DMS 273 (cell line): ENCODE measurements around the gene LRRC49.
"Not testable (repeated sequence)": the region's sequence is repeated elsewhere in the genome, so short reads cannot be mapped to it uniquely, and the experiment has no call there.

Source experiments
- DNase-seq: peaks from one replicate; lab custom pipeline; 2025; ENCODE audit not compliant: unreplicated experiment; lab: John Stamatoyannopoulos, UW

LRRC49 gene, protein sequence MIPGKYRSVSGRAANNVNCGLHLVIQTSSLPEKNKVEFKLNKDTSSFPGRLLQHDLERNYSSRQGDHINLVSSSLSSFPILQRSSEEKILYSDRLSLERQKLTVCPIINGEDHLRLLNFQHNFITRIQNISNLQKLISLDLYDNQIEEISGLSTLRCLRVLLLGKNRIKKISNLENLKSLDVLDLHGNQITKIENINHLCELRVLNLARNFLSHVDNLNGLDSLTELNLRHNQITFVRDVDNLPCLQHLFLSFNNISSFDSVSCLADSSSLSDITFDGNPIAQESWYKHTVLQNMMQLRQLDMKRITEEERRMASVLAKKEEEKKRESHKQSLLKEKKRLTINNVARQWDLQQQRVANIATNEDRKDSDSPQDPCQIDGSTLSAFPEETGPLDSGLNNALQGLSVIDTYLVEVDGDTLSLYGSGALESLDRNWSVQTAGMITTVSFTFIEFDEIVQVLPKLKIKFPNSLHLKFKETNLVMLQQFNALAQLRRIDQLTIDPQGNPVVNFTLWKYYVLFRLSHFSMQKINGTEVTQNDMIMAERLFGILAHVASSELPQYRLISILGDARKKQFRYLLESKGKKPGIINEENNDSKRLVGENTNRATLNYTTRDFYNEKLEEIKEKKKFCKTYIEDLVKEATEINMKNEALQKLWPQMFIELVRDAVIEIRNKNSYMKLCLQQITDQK

DNA sequence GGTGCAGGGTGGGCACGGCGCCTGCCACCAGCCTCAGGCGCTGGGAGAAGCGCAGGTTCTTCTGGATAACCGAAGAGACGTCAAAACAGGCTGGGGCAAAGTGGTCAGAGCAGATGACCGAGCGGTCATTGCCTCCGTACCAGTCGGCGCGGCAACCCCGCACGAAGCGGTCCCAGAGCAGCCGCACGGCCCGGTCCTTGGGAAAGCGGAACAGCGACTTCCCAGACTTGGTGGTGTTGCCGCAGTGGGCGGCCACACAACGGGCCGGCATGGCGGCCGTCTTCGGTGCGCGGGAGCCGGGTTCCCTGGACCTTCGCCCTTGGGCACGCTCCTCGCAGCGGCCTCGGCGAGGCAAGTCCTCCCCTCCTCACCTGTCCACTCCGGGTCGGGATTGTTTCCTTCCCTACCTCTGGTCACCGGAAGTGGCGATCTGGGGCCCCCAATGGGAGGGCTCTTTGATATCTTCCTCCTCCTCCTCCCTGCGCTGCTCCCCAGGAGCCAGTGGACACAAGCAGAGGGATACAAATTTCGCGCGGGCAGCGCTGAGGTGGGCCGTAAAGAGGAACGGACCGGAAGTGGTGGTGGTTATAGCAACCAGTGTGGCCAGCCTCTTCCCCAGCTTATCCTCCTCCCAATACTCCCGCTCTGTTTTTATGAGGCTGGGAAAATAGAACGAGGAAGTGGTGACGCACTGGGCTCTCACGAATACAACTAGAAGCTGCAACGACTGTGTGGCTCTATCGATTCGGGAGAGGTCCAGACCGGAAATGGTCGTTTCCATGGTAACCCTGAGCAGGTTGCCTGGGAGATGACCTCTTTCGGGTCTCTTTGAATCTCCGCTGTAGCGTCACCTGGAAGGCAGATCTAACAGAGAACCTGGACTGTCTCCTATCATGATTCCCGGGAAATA, at the start of gene LRRC49, which contains the start of gene THAP10:
LRRC49 (plus strand) TSS at position 825 of the 910 bp plus-strand sequence; CDS start at position 894, 69 bp downstream.
THAP10 (minus strand) TSS at position 432 of the 910 bp plus-strand sequence; CDS start at position 271, 161 bp downstream.
- DNase-seq: peak; percentile 93

DNA sequence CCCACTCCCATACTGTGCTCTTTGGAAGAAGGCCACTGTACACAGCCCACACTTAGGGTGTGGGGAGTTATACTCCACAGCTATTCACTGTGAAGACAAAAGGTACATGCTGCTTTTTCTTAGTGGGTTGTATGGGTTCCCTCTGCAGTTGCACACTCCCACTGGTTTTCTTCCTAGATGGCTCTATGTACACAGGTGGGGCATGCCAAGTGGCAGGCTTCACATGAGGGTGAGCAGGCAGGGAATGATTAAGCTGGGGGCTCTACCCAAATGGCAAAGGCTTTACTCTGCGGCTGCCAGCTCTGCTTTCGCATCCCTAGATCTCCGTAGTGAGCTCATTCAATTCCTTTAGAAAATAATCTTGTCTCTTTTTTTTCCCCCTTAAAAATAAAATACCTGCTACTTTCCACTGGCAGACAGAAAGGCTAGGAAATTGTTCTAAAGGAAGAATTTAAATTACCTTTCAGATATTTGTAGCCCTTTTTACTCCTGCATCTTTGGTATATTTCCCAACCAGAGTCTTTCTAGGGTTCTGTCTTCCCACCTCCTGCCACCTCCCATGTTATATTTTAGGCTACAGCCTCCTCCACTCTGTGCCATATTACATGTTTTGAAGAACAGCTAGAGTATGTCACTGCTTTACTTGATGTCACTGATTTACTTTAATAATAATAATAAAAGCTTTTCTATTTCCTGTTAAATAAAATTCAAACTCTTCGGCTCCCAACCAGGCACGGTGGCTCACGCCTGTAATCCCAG, 46.8 kb upstream of the LRRC49 start:
- no peak for DNase-seq

DNA sequence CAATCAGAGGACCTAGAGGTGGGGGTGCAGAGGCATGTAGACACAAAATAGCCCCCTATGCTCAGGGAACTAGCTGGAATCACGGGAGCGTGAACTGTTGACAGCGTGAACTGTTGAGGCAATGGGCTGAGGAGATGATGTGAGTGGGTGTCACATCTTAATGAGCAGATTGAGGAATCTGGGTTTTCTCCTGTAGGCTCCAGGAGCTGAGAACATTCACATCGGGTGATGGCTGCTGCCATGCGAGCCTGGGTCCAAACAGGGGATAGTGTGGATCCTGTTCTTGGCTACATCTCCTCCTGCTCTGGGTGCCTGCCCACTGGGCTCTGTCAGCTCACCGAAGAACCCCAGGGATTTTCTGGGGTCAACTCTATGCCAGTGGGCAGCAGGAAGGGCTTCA, 40.7 kb upstream of the LRRC49 start:
- no peak for DNase-seq

DNA sequence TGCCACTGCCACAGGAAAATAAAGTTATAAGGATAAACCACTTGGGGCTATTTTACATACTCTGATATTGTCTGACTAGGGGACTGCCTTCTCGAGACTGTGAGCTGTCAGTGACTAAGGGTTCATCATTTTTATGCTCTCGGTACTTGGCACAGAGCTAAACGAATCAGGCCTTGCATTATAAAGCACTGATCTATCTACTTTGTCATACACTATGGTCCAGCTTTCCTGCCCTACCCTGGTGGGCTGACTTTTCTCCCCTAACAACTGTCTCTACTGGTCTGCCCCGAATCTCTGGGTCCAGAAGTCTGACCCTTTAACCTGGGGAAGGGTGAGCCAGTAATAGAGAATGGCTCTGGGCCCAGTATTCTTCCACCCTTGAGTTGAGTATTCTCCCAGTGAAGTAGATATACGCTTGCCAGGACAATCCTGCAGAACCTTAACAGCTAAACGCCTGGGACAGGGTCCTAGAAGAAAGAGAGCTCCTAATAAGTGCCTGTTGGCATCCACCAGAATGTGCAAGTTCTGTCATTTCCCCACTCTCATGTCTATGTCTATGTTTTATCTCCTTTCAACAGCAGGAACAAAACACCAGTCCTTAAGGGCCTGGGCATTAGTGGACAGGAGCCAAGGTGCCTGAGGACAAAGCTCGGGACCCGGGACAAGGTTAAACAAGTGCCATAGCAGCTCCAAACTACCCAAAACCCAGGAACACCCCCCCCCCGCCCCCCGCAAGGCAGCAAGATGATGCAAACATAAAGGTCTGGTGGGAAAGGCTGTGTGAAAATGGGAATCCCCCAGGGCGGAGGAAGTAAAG, 39.9 kb upstream of the LRRC49 start:
- DNase-seq: no peak

DNA sequence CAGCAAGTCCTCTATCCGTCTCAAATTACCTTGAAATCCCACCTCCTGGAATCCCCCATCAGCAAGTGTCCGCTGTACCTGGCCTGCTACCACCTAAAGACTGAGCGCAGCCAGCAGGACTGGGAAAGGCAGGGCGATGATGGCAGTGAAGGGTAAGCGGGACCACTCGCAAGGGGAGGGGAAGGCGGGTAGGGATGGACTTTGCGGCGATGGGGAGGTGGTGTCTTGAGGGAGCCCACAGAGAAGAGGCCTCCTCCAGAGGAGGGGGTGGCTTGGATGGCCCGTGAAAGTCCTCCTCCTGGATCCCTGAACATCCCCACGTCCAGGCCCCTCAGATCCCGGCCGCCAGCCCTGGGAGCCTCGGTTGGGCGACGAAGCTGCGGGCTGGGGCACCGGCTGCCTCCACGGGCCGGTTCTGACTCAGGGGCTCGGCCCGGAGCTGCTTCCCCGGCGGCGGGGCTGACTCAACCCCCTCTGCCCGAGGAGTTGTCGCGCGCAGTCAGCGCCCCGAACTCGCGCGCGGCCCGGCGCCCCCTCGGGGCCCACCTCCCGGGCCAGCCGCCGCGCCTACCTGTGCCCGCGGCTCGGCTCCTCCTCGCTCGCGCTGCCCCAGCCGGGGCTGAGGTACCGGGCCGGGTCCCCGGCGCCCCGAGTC, 39.2 kb upstream of the LRRC49 start:
- peak; percentile 35 for DNase-seq

DNA sequence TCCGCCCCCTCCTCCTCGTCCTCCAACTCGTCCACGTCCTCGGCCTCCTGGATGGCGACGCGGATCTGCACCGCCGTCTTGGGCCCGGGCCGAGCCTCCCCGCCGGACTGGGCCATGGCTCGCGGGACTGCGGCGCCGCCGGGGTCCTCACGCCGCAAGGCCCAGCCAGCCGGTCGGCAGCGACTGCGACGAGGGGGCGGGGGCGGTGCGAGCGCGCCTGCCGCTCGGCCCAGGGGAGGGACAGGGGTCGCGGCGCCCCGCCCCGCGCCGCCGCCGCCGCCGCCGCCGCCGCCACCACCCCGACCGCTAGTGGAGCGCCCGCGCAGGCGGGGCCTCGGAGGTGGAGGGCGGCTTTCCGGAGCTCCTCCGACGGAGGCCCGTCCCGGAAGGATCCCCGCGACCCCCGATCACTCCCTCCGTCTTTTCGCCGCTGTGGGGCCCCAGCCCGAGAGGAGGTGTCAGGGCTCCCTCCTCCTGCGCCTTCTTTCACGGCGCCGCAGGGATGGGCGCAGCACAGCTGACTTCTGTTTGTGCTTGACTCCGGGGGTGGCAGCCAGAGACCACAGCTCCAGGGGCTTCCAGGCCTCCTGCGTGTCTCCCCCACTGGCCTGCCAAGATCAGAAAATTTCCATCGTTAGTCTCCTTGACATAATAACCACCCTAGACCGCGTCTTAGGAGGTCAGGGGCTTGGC, 38.5 kb upstream of the LRRC49 start, which contains the start of gene LARP6:
LARP6 (minus strand) TSS at position 185 of the 693 bp plus-strand sequence; CDS start at position 116, 69 bp downstream.
- peak; percentile 63 for DNase-seq

DNA sequence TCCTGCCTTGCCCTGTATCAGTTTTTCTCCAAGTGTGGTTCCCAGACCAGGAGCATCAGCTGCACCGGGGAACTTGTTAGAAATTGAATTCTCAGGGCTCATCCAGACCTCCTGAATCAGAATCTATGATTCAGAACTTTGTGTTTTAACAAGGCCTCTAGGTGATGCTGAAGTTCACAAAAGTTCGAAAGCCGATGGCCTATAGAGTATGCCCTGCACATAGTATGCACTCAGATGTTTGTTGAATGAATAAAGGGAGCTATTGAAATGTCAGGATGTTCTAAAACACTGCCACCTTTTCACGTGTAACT, 38.0 kb upstream of the LRRC49 start:
- peak; percentile 35 for DNase-seq

DNA sequence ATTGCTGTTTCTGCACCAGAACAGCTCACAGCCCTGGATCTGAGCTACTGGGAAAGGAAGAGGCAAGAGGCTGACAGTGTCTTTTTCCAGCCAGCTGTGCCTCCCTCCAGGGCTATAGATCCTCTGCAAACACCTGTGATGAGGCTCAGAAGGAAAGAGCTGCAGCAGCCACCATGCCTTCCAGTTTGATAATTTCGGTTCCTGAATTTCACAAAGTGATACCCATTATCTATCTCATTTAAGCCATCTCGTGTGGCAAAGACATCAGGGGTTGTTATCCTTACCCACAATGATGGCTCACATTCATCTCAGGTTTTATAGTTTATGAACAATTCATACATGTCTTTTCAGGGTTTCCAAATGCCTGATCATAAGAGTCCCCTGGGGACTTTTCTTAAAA, 36.9 kb upstream of the LRRC49 start:
- no peak for DNase-seq

DNA sequence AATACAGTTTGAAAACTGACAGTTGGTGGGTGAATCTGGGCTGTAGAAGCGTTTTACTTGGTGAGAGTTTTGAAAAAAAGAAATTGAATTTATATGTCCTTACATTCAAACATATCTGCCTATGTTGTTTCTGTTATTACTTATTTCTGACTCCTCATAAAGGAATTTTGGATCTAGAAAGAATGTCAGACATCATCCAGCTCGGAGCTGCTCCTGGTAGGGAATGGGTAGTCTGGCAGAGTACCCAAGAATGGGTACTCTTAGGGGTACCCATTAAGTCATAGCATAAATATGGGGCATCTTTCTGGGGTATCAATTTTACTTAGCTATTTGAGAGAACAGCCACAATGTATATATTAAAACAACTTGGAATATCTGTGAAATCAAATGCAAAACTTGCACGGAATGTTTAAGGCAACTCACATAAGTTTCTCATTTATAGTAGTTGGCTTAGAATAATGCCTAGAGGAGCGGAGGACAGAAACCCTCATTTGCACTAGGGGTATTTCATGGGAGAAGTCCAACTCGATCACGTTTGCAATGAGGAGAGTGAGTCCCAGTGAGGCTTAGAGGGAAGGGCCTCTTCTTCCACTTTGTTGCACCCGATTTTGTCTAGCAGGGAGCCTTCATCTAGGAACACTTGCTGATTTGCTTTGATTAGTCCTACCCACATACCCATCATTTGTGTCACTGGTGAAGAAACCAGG, 36.3 kb upstream of the LRRC49 start:
- no peak for DNase-seq

DNA sequence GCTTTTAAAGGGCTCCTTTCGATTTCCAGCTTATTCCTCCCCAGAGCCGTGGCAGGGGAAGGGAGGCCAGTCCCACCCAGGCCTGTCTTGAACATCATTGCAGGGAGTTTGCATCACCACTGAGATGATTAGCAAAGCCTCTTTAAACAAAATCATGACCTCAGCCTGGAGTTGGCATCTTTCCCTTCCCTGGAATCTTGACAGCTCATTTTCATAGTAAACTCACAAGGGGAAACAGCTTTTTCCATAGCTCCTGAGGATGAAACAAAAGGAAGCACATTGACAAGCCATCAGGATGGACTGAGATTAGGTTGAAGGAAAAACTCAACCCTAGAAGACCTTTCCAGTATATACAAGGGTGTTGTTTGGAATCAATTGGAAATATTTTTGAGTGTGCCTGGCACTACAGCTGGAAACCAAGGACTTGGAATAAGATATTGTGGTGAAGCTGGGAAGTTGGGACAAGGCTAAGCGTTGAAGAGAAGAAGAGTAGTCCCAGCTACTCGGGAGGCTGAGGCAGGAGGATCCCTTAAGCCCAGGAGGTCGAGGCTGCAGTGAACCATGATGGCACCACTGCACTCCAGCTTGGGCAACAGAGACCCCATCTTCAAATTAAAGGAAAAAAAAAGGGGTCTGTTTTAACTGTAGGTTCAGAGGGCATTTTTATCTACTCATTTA, 35.6 kb upstream of the LRRC49 start:
- DNase-seq: peak; percentile 63

DNA sequence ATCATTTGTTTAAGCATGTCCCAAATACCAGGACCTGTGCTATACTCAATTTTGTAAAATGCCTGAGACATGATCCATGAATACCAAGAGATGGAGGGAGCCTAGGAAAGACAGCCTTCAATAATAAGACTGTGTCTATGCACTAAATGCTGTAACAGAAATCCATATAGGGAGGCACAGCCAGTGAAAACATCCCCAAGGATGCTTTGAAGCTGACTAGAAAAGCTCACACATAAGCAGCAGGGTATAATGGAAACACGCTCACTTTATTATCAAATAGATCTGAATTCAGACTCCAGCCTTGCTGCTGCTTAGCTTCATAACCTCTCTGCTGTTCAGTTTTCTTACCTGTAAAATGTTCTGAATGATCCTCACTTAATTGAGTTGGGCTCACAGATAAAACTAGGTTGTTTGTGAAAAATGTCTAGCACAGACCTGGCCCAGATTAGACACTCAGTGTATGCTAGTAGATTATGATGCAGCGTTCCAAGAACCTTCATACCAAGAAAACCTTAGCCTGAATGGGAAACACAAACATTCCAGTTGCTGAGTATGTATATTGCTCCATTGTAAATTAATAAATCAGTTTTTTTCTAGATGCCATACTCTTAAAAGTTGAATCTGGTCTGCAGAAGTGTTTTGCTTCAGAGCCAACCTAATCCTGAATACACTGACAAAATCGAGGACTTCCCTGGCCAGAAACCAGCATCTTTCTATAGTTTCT, 34.9 kb upstream of the LRRC49 start:
- DNase-seq: no peak

DNA sequence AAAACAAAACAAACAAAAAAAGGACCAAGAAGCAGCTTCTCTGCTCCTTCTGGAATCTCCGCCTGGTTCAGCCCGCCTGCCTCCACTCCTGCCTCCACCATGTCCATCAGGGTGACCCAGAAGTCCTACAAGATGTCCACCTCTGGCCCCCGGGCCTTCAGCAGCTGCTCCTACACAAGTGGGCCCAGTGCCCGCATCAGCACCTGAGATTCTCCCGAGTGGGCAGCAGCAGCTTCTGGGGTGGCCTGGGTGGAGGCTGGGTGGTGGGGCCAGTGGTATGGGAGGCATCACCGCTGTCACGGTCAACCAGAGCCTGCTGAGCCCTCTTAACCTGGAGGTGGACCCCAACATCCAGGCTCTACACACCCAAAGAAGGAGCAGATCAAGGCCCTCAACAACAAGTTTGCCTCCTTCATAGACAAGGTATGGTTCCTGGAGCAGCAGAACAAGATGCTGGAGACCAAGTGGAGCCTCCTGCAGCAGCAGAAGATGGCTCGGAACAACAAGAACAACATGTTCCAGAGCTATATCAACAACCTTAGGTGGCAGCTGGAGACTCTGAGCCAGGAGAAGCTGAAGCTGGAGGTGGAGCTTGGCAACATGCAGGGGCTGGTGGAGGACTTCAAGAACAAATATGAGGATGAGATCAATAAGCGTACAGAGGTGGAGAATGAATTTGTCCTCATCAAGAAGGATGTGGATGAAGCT, 33.9 kb upstream of the LRRC49 start:
- DNase-seq: not testable (repeated sequence)

DNA sequence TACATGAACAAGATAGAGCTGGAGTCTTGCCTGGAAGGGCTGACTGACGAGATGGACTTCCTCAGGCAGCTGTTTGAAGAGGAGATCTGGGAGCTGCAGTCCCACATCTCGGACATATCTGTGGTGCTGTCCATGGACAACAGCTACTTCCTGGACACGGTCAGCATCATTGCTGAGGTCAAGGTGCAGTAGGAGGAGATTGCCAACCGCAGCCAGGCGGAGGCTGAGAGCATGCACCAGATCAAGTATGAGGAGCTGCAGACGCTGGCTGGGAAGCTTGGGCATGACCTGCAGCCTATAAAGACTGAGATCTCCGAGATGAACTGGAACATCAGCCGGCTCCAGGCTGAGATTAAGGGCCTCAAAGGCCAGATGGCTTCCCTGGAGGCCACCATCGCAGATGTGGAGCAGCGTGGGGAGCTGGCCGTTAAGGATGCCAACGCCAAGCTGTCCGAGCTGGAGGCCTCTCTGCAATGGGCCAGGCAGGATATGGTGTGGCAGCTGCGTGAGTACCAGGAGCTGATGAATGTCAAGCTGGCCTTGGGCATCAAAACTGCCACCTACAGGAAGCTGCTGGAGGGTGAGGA, 33.2 kb upstream of the LRRC49 start:
- DNase-seq: no peak

DNA sequence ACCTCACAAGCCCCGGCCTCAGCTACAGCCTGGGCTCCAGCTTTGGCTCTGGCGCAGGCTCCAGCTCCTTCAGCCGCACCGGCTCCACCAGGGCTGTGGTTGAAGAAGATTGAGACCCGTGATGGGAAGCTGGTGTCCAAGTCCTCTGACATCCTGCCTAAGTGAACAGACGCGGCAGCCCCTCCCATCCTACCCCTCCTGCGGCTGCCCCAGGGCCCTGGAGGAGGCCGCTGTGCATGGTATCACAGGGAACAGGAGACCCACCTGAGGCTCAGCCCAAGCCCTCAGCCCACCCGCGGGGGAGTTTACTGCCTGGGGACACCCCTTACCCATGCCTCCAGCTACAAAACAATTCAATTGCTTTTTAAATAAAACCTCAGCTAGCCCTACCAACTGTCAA, 32.6 kb upstream of the LRRC49 start:
- DNase-seq: no peak

DNA sequence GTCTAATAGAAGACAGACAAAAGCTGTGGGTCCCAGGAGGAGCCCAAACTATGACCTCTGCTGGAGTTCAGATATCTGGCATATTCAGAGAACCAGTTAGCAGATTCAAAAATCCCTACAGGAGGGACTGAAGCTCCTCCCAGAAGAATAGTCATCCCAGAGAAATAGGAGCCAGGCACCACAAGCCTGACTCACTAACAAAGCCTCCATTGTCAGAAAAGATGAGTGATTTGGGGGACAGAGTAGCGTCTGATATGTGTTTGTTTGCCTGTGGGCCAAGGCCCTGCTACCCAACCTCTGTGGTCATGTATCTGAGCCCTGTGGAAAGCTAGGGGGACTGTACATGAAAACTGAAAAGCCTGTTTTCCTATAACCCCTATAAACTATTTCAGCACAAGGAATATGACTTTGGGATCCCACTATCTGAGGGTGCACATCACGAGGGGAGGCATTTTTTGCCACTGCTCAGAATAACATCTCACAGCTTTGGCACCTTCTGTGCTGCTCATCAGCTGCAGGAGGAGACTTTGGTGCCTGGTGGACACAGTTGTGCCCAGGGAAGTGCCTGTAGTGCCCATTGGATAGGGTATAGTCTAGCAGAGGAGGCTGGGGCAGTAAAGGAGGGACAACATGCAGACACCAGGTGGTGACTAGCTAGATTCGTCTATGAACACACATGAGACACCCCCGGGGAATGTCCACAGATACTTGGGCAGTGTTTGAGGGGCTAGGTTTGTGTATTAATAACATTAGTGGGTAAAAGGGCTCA, 29.0 kb upstream of the LRRC49 start:
- DNase-seq: no peak
